HG03025 (cell line): ENCODE results near the gene OSR1.

ENCODE experiments used
- ATAC-seq: cut with Tn5 transposase; IDR thresholded peaks from one replicate; pipeline ENCODE4 v1.9.1; 2021; ENCODE audit warnings: mild to moderate bottlenecking, moderate library complexity; ENCODE audit not compliant: unreplicated experiment, low FRiP score

Gene OSR1

GRCh38 chr2:19359456-19359855 lies 1.0 kb upstream of the OSR1 start:
- no peak for ATAC-seq

GRCh38 chr2:19359021-19359357 lies 566 bp upstream of the OSR1 start:
- ATAC-seq = no peak

GRCh38 chr2:19357402-19358241 lies 801 bp downstream of the OSR1 start:
- ATAC-seq = no peak

- ATAC-seq = no peak
Observed at GRCh38 chr2:19356545-19357401, 1.6 kb downstream of the OSR1 start.

- no peak for ATAC-seq
Observed at GRCh38 chr2:19355931-19356544, 2.4 kb downstream of the OSR1 start.

GRCh38 chr2:19355416-19355821 lies 3.0 kb downstream of the OSR1 start:
- no peak for ATAC-seq

- no peak for ATAC-seq
Observed at GRCh38 chr2:19355014-19355405, 3.4 kb downstream of the OSR1 start.

- ATAC-seq = no peak
Observed at GRCh38 chr2:19353721-19354050, 4.7 kb downstream of the OSR1 start.

- ATAC-seq = no peak
Observed at GRCh38 chr2:19352946-19353720, 5.3 kb downstream of the OSR1 start.

GRCh38 chr2:19351899-19352697 lies 6.3 kb downstream of the OSR1 start:
- no peak for ATAC-seq

GRCh38 chr2:19351499-19351898 lies 6.9 kb downstream of the OSR1 start:
- ATAC-seq = no peak

GRCh38 chr2:19350678-19351401 lies 7.6 kb downstream of the OSR1 start:
- ATAC-seq = no peak

- ATAC-seq = no peak
Observed at GRCh38 chr2:19349911-19350677, 8.3 kb downstream of the OSR1 start.

GRCh38 chr2:19348692-19349091 lies 9.7 kb downstream of the OSR1 start:
- no peak for ATAC-seq

- ATAC-seq = peak; percentile 89
Observed at GRCh38 chr2:19347619-19348562, 10.5 kb downstream of the OSR1 start.

GRCh38 chr2:19346983-19347618 lies 11.3 kb downstream of the OSR1 start:
- ATAC-seq = peak; percentile 9

GRCh38 chr2:19337742-19338141 lies 20.7 kb downstream of the OSR1 start:
- no peak for ATAC-seq
